Astrocyte (in vitro differentiated cells and primary cell): Measurements from ENCODE around the gene CDKAL1.

Experiments used
- EZH2 ChIP-seq: IDR thresholded peaks from 2 replicates; pipeline ENCODE4 v1.6.1; 2012; ENCODE audit warnings: mild to moderate bottlenecking, low read length, inconsistent platforms; ENCODE audit not compliant: insufficient read depth
- TF ChIP-seq, protein P1 (sequence below): IDR thresholded peaks from 2 replicates; pipeline ENCODE4 v1.5.1; 2011; ENCODE audit warnings: low read depth, mild to moderate bottlenecking, inconsistent platforms, low read length, moderate library complexity; ENCODE audit not compliant: insufficient read depth

DNA sequence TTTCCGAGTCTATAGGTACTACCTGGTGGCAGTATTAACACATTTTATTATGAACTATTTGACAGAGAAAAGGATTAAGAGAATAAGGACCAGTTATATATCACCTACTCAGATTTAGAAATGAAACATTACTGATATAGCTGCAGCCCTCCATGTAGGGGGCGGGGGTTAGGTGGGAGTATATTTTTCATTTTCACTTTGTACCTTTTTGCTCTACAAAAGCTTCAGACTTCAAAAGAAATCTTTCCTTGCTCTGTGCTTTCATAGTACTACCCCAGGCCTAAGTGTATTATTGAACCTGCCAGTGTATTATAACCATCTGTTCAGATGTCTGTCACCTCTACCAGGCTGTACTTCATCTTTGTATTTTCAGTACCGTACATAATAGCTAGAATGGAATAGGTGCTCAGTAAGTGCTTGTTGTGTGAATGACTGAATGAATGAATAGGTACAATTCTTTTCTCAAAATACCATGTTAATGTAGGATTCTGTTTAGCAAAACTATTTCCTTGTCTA lies 43.0 kb downstream of the CDKAL1 start:
- TF ChIP-seq, protein P1, sequence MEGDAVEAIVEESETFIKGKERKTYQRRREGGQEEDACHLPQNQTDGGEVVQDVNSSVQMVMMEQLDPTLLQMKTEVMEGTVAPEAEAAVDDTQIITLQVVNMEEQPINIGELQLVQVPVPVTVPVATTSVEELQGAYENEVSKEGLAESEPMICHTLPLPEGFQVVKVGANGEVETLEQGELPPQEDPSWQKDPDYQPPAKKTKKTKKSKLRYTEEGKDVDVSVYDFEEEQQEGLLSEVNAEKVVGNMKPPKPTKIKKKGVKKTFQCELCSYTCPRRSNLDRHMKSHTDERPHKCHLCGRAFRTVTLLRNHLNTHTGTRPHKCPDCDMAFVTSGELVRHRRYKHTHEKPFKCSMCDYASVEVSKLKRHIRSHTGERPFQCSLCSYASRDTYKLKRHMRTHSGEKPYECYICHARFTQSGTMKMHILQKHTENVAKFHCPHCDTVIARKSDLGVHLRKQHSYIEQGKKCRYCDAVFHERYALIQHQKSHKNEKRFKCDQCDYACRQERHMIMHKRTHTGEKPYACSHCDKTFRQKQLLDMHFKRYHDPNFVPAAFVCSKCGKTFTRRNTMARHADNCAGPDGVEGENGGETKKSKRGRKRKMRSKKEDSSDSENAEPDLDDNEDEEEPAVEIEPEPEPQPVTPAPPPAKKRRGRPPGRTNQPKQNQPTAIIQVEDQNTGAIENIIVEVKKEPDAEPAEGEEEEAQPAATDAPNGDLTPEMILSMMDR = no peak
- TF ChIP-seq EZH2 = no peak
